ENCODE results near the gene MKRN1.
"Not testable (repeated sequence)": the region's sequence is repeated elsewhere in the genome, so short reads cannot be mapped to it uniquely, and the experiment has no call there.

Gene MKRN1

GRCh38 chr7:140484951-140485499 lies 5.7 kb upstream of the MKRN1 start:
- DNase-seq (ENCODE audit: low read depth): no peak

- no peak for DNase-seq (ENCODE audit: low read depth)
Measured at GRCh38 chr7:140484479-140484878, 5.2 kb upstream of the MKRN1 start.

GRCh38 chr7:140479739-140480084 lies 407 bp upstream of the MKRN1 start:
- no peak for DNase-seq (ENCODE audit: low read depth)

- no peak for DNase-seq (ENCODE audit: low read depth)
Measured at GRCh38 chr7:140478246-140479061, 851 bp downstream of the MKRN1 start.

- no peak for DNase-seq (ENCODE audit: low read depth)
Measured at GRCh38 chr7:140476698-140477261, 2.5 kb downstream of the MKRN1 start.

- no peak for DNase-seq (ENCODE audit: low read depth)
Measured at GRCh38 chr7:140475747-140476333, 3.5 kb downstream of the MKRN1 start.

GRCh38 chr7:140463111-140463510 lies 16.2 kb downstream of the MKRN1 start:
- DNase-seq (ENCODE audit: low read depth): no peak

GRCh38 chr7:140458916-140459315 lies 20.4 kb downstream of the MKRN1 start:
- DNase-seq (ENCODE audit: low read depth): no peak

GRCh38 chr7:140458201-140458600 lies 21.1 kb downstream of the MKRN1 start:
- no peak for DNase-seq (ENCODE audit: low read depth)

GRCh38 chr7:140456551-140457051 lies 22.7 kb downstream of the MKRN1 start:
- no peak for DNase-seq (ENCODE audit: low read depth)

GRCh38 chr7:140455743-140456142 lies 23.6 kb downstream of the MKRN1 start:
- no peak for DNase-seq (ENCODE audit: low read depth)

- DNase-seq (ENCODE audit: low read depth): no peak
Measured at GRCh38 chr7:140454657-140455015, 24.7 kb downstream of the MKRN1 start.

GRCh38 chr7:140453785-140454656 lies 25.3 kb downstream of the MKRN1 start:
- not testable (repeated sequence) for DNase-seq (ENCODE audit: low read depth)

GRCh38 chr7:140453273-140453672 lies 26.0 kb downstream of the MKRN1 start:
- DNase-seq (ENCODE audit: low read depth): no peak

GRCh38 chr7:140451716-140452115 lies 27.6 kb downstream of the MKRN1 start:
- DNase-seq (ENCODE audit: low read depth): no peak

GRCh38 chr7:140448781-140449480 lies 30.4 kb downstream of the MKRN1 start:
- DNase-seq (ENCODE audit: low read depth): no peak

- no peak for DNase-seq (ENCODE audit: low read depth)
Measured at GRCh38 chr7:140447841-140448240, 31.5 kb downstream of the MKRN1 start.

- DNase-seq (ENCODE audit: low read depth): no peak
Measured at GRCh38 chr7:140446467-140446866, 32.8 kb downstream of the MKRN1 start.

GRCh38 chr7:140441519-140441918 lies 37.8 kb downstream of the MKRN1 start:
- DNase-seq (ENCODE audit: low read depth): no peak

- DNase-seq (ENCODE audit: low read depth): no peak
Measured at GRCh38 chr7:140440593-140440992, 38.7 kb downstream of the MKRN1 start.

- no peak for DNase-seq (ENCODE audit: low read depth)
Measured at GRCh38 chr7:140439359-140439758, 39.9 kb downstream of the MKRN1 start.
